ENCODE data around the gene EHD2.

GRCh38 chr19:47699360-47699917 is 13.8 kb upstream of the EHD2 start:
- TF ChIP-seq EZH2 (IDR thresholded peaks at IDR 0.05; ENCODE audit: insufficient read depth, low read length) (no peak), CTCF (IDR thresholded peaks at IDR 0.05; ENCODE audit: insufficient read depth, low read depth, low read length) (peak; percentile 57)

Data from astrocyte (in vitro differentiated cells and primary cell).